Measurements from ENCODE around the gene CLIC1.

DNA sequence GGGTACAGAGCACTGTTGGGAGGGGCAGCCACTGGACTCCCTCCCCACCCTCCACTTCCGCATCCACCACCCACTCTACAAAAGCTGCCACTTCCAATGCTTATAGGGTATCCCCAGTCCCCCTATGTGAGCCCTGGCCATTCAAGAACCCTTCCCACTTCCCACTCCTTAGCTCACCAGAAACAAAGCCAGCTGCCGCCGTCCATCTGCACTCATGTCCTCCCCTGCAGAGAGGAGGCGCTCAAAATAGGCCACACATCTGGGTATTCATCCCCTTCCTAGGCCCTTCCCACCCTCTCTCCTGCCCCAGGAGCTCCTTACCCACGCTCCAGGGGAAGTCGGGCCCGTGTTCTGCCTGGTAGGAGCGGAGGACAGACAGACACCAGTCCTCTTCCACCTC lies 49.0 kb downstream of the CLIC1 start:
- TF ChIP-seq YY1 (tag by site-specific recombination; IDR thresholded peaks at IDR 0.05), result no peak
- no peak for TF ChIP-seq CTCF (tag by site-specific recombination; IDR thresholded peaks at IDR 0.05)
- TF ChIP-seq GLI4 (tag by site-specific recombination; IDR thresholded peaks at IDR 0.05), result no peak
- no peak for TF ChIP-seq REST (tag by site-specific recombination; IDR thresholded peaks at IDR 0.05)
- no peak for TF ChIP-seq SCRT1 (tag by site-specific recombination; IDR thresholded peaks at IDR 0.05; ENCODE audit: borderline replicate concordance)
- TF ChIP-seq ZNF670 (tag by site-specific recombination; IDR thresholded peaks at IDR 0.05; ENCODE audit: low read depth), result no peak
- TF ChIP-seq KLF1 (tag by site-specific recombination; IDR thresholded peaks at IDR 0.05), result no peak
- TF ChIP-seq ZNF529 (tag by site-specific recombination; IDR thresholded peaks at IDR 0.05; ENCODE audit: insufficient replicate concordance), result no peak

All from HEK293 (cell line).